ENCODE results near the gene PIP5K1C.

The PIP5K1C gene

GRCh38 chr19:3620817-3621547, 79.3 kb downstream of the PIP5K1C start:
- Histone ChIP-seq H3K27ac (ENCODE audit: low read depth, low read length) (no peak overlapping the region), H3K27me3 (ENCODE audit: low read length) (no peaks in the 10 kb centered on the region), H3K4me3 (ENCODE audit: insufficient read depth, low read length, poor library complexity, severe bottlenecking) (no peak overlapping the region), H3K79me2 (ENCODE audit: insufficient read depth, low read length) (peaks cover 22% of the 10 kb centered on the region), H2AFZ (ENCODE audit: low read depth, low read length, severe bottlenecking) (no peak overlapping the region), H3K9me2 (replicated peaks; ENCODE audit: insufficient read depth, low read length) (no peaks in the 10 kb centered on the region), H3K4me2 (ENCODE audit: low read depth, low read length, poor library complexity, severe bottlenecking) (no peak overlapping the region), H4K20me1 (ENCODE audit: low read depth, low read length) (peaks cover 2% of the 10 kb centered on the region; the same call in 1 of the 2 replicates), H3F3A (ENCODE audit: insufficient read depth) (no peaks in the 10 kb centered on the region), H3K9me3 (ENCODE audit: insufficient read depth, low read length) (no peaks in the 10 kb centered on the region), H3K9ac (ENCODE audit: low read length) (no peak overlapping the region), H3K36me3 (ENCODE audit: low read length) (no peaks in the 10 kb centered on the region)
- no peak for TF ChIP-seq EZH2phosphoT487 (conservative IDR thresholded peaks at IDR 0.05; ENCODE audit: low read length)

GRCh38 chr19:3620145-3620816, 80.0 kb downstream of the PIP5K1C start:
- H3K4me3 ChIP-seq (ENCODE audit: insufficient read depth, low read length, poor library complexity, severe bottlenecking) = no peak overlapping the region
- H3K79me2 ChIP-seq (ENCODE audit: insufficient read depth, low read length) = peaks cover 15% of the 10 kb centered on the region
- H3F3A ChIP-seq (ENCODE audit: insufficient read depth) = no peaks in the 10 kb centered on the region
- no peak overlapping the region for H3K4me2 ChIP-seq (ENCODE audit: low read depth, low read length, poor library complexity, severe bottlenecking)
- H3K27me3 ChIP-seq (ENCODE audit: low read length) = no peaks in the 10 kb centered on the region
- no peaks in the 10 kb centered on the region for H4K20me1 ChIP-seq (ENCODE audit: low read depth, low read length)
- H3K36me3 ChIP-seq (ENCODE audit: low read length) = no peaks in the 10 kb centered on the region
- no peak overlapping the region for H2AFZ ChIP-seq (ENCODE audit: low read depth, low read length, severe bottlenecking)
- TF ChIP-seq CTCF (IDR thresholded peaks at IDR 0.05; ENCODE audit: insufficient read depth, low read length, poor library complexity, severe bottlenecking) (no peak), EZH2phosphoT487 (conservative IDR thresholded peaks at IDR 0.05; ENCODE audit: low read length) (no peak)
- no peak overlapping the region for H3K27ac ChIP-seq (ENCODE audit: low read depth, low read length)
- H3K9me3 ChIP-seq (ENCODE audit: insufficient read depth, low read length) = no peaks in the 10 kb centered on the region
- no peak overlapping the region for H3K9ac ChIP-seq (ENCODE audit: low read length)
- H3K9me2 ChIP-seq (replicated peaks; ENCODE audit: insufficient read depth, low read length) = no peaks in the 10 kb centered on the region

GRCh38 chr19:3619631-3620012, 80.6 kb downstream of the PIP5K1C start:
- Histone ChIP-seq H3K4me3 (ENCODE audit: insufficient read depth, low read length, poor library complexity, severe bottlenecking) (no peak overlapping the region), H3F3A (ENCODE audit: insufficient read depth) (no peaks in the 10 kb centered on the region), H3K27ac (ENCODE audit: low read depth, low read length) (no peak overlapping the region), H3K9me2 (replicated peaks; ENCODE audit: insufficient read depth, low read length) (no peaks in the 10 kb centered on the region), H3K79me2 (ENCODE audit: insufficient read depth, low read length) (peaks cover 9% of the 10 kb centered on the region; the same call in 1 of the 2 replicates), H2AFZ (ENCODE audit: low read depth, low read length, severe bottlenecking) (no peak overlapping the region), H3K9me3 (ENCODE audit: insufficient read depth, low read length) (no peaks in the 10 kb centered on the region), H3K36me3 (ENCODE audit: low read length) (no peaks in the 10 kb centered on the region), H4K20me1 (ENCODE audit: low read depth, low read length) (no peaks in the 10 kb centered on the region), H3K9ac (ENCODE audit: low read length) (no peak overlapping the region), H3K4me2 (ENCODE audit: low read depth, low read length, poor library complexity, severe bottlenecking) (no peak overlapping the region), H3K27me3 (ENCODE audit: low read length) (no peaks in the 10 kb centered on the region)
- no peak for TF ChIP-seq EZH2phosphoT487 (conservative IDR thresholded peaks at IDR 0.05; ENCODE audit: low read length)
- TF ChIP-seq CTCF (IDR thresholded peaks at IDR 0.05; ENCODE audit: insufficient read depth, low read length, poor library complexity, severe bottlenecking) = no peak
